ENCODE data around the gene OSCAR. TPM values are rescaled to one million over a fixed set of nuclear protein-coding genes. Genes with fewer than 3 reads are reported as not detected.
A peak's percentile ranks its signal among the peaks of the same experiment; 100 is the strongest.

OSCAR gene, protein sequence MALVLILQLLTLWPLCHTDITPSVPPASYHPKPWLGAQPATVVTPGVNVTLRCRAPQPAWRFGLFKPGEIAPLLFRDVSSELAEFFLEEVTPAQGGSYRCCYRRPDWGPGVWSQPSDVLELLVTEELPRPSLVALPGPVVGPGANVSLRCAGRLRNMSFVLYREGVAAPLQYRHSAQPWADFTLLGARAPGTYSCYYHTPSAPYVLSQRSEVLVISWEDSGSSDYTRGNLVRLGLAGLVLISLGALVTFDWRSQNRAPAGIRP
- 0.21 TPM for total RNA-seq (ENCODE audit: unreplicated experiment)
- long read RNA-seq = 0 reads

DNA sequence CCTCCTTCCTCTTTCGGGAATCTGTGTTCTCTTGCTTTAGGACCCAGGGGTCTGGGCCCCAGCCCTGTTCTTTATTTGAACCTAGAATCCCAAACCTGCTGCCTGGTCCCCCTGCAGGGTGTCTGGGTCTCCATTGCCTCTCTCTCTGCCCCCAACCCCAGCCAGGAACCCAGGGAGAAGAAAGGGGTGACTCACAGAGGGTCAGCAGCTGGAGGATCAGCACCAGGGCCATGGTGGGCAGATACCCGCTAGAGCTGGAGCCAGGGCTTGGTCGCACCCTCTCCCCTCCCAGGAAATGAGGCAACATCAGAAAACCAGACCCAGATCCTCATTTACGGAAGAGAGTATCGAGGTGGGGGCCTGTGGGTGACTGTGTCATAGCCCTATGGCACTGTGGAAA is at the start of gene OSCAR:
TSS of gene OSCAR (minus strand) at position 243 of the 400 bp plus-strand sequence. CDS start at position 232, 11 bp downstream.
- DNase-seq (ENCODE audit: low spot score) = no peak
- peaks cover 3% of the 10 kb centered on the region for H3K36me3 Mint-ChIP-seq (ENCODE audit: low read depth, unreplicated experiment)
- TF ChIP-seq, protein P1, sequence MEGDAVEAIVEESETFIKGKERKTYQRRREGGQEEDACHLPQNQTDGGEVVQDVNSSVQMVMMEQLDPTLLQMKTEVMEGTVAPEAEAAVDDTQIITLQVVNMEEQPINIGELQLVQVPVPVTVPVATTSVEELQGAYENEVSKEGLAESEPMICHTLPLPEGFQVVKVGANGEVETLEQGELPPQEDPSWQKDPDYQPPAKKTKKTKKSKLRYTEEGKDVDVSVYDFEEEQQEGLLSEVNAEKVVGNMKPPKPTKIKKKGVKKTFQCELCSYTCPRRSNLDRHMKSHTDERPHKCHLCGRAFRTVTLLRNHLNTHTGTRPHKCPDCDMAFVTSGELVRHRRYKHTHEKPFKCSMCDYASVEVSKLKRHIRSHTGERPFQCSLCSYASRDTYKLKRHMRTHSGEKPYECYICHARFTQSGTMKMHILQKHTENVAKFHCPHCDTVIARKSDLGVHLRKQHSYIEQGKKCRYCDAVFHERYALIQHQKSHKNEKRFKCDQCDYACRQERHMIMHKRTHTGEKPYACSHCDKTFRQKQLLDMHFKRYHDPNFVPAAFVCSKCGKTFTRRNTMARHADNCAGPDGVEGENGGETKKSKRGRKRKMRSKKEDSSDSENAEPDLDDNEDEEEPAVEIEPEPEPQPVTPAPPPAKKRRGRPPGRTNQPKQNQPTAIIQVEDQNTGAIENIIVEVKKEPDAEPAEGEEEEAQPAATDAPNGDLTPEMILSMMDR (IDR thresholded peaks at IDR 0.05; ENCODE audit: unreplicated experiment) = no peak
- H3K4me3 Mint-ChIP-seq (ENCODE audit: unreplicated experiment) = peak within 1 kb of the TSS; percentile 3
- H3K4me1 Mint-ChIP-seq (ENCODE audit: unreplicated experiment) = peaks cover 14% of the 10 kb centered on the region
- peaks cover 4% of the 10 kb centered on the region for H3K27me3 Mint-ChIP-seq (ENCODE audit: unreplicated experiment)
- peak within 1 kb of the TSS; percentile 31 for H3K27ac Mint-ChIP-seq (ENCODE audit: unreplicated experiment)
- no peaks in the 10 kb centered on the region for H3K9me3 Mint-ChIP-seq (ENCODE audit: unreplicated experiment)

DNA sequence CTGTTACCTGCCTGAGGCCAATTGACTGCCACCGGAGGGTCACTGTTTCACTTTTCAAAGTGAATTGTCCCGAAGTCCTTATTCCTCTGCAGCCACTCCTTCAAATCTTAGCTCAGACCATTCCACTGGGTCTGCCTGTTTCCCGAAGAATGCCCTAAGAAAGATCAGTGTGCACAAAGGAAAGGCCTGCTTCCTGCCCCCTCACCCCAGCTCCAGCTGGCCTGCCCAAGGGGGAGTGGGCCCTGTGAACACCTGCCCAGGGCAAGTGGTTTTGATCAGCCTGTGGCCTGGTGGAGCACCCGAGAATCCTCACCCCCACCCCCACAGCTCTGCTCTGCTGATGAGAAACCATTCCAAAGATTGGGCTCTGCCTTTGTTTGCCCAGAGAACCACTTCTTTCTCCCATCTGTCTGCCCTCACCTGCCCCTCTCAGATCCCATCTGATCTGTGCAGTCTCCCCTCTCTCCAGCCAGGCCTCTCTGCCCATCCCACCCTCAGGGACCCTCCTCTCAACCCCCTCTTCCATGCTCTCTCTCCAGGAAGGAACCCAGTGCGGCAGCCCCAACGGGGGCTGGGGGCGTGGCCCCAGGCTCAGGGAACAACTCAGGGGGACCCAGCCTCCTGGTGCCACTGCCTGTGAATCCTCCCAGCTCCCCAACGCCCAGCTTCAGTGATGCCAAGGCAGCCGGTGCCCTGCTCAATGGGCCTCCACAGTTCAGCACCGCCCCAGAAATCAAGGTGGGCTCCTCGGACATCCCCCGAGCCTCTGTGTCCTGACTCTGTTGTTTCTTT is 48.6 kb upstream of the OSCAR start:
- no peak for DNase-seq (ENCODE audit: low spot score)
- H3K9me3 Mint-ChIP-seq (ENCODE audit: unreplicated experiment) = no peaks in the 10 kb centered on the region
- peaks cover 8% of the 10 kb centered on the region for H3K27me3 Mint-ChIP-seq (ENCODE audit: unreplicated experiment)
- peak overlapping the region; percentile 70 for H3K4me3 Mint-ChIP-seq (ENCODE audit: unreplicated experiment)
- H3K27ac Mint-ChIP-seq (ENCODE audit: unreplicated experiment) = peak overlapping the region; percentile 94
- H3K36me3 Mint-ChIP-seq (ENCODE audit: low read depth, unreplicated experiment) = peaks cover 59% of the 10 kb centered on the region
- TF ChIP-seq, protein P1 (IDR thresholded peaks at IDR 0.05; ENCODE audit: unreplicated experiment) = no peak
- H3K4me1 Mint-ChIP-seq (ENCODE audit: unreplicated experiment) = peaks cover 16% of the 10 kb centered on the region

DNA sequence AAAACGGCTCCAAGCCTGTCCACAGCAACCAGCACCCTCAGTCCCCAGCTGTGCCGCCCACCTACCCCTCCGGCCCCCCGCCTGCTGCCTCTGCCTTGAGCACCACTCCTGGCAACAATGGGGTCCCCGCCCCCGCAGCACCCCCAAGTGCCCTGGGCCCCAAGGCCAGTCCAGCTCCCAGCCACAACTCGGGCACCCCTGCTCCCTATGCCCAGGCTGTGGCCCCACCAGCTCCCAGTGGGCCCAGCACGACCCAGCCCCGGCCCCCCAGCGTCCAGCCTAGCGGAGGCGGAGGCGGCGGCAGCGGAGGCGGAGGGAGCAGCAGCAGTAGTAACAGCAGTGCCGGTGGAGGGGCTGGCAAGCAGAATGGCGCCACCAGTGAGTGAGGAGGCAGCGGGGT is 47.6 kb upstream of the OSCAR start:
- Mint-ChIP-seq H3K4me1 (ENCODE audit: unreplicated experiment) (peaks cover 13% of the 10 kb centered on the region), H3K9me3 (ENCODE audit: unreplicated experiment) (no peaks in the 10 kb centered on the region), H3K36me3 (ENCODE audit: low read depth, unreplicated experiment) (peaks cover 66% of the 10 kb centered on the region), H3K27me3 (ENCODE audit: unreplicated experiment) (peaks cover 7% of the 10 kb centered on the region), H3K4me3 (ENCODE audit: unreplicated experiment) (no peak overlapping the region), H3K27ac (ENCODE audit: unreplicated experiment) (no peak overlapping the region)
- DNase-seq (ENCODE audit: low spot score) = no peak
- TF ChIP-seq, protein P1 (IDR thresholded peaks at IDR 0.05; ENCODE audit: unreplicated experiment) = no peak

DNA sequence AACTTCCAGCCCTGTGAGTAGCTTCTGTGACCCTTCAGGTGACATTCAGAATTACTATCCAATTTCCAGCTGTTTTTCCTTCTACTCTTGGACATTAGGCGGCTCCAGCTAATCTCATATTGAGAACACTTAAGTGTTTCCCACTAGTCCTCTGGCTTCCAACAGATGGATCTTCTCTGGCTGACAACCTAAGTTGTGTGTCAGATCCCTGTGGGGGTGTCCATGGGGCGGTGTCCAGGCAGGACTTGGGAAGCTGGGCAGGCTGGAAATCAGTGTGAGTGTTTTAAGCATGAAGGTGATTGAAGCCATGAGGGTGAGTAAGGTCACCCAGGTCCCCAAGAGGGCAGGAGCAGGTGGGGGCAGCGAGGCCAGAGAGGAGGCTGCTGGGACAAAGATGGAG is 47.1 kb upstream of the OSCAR start:
- no peak for DNase-seq (ENCODE audit: low spot score)
- H3K36me3 Mint-ChIP-seq (ENCODE audit: low read depth, unreplicated experiment) = peaks cover 70% of the 10 kb centered on the region
- H3K4me1 Mint-ChIP-seq (ENCODE audit: unreplicated experiment) = peaks cover 13% of the 10 kb centered on the region
- H3K27ac Mint-ChIP-seq (ENCODE audit: unreplicated experiment) = peak overlapping the region; percentile 83
- TF ChIP-seq, protein P1 (IDR thresholded peaks at IDR 0.05; ENCODE audit: unreplicated experiment) = no peak
- no peaks in the 10 kb centered on the region for H3K9me3 Mint-ChIP-seq (ENCODE audit: unreplicated experiment)
- H3K4me3 Mint-ChIP-seq (ENCODE audit: unreplicated experiment) = peak overlapping the region; percentile 73
- H3K27me3 Mint-ChIP-seq (ENCODE audit: unreplicated experiment) = peaks cover 7% of the 10 kb centered on the region

Data from endothelial cell (in vitro differentiated cells).